HFF-Myc (cell line): ENCODE results near the gene SLC35E3.
"Not testable (repeated sequence)": the region's sequence is repeated elsewhere in the genome, so short reads cannot be mapped to it uniquely, and the experiment has no call there.

Experiments
- DNase-seq: peaks from one replicate; pipeline ENCODE4 v3.0.0-alpha.2; 2011; ENCODE audit warnings: low read depth; ENCODE audit errors: extremely low read depth
- H3K4me3 ChIP-seq: replicated peaks from 2 replicates; pipeline ENCODE4 v1.5.1; 2011; ENCODE audit warnings: low read depth, mild to moderate bottlenecking, control low read depth, low read length
- TF ChIP-seq, protein P1 (sequence below): IDR thresholded peaks from 2 replicates; pipeline ENCODE4 v1.5.1; 2012; ENCODE audit warnings: mild to moderate bottlenecking, low read depth, low read length, control low read depth; ENCODE audit errors: missing control alignments

Gene SLC35E3

GRCh38 chr12:68798882-68799234 is 52.9 kb downstream of the SLC35E3 start:
- DNase-seq, result no peak
- TF ChIP-seq, protein P1, sequence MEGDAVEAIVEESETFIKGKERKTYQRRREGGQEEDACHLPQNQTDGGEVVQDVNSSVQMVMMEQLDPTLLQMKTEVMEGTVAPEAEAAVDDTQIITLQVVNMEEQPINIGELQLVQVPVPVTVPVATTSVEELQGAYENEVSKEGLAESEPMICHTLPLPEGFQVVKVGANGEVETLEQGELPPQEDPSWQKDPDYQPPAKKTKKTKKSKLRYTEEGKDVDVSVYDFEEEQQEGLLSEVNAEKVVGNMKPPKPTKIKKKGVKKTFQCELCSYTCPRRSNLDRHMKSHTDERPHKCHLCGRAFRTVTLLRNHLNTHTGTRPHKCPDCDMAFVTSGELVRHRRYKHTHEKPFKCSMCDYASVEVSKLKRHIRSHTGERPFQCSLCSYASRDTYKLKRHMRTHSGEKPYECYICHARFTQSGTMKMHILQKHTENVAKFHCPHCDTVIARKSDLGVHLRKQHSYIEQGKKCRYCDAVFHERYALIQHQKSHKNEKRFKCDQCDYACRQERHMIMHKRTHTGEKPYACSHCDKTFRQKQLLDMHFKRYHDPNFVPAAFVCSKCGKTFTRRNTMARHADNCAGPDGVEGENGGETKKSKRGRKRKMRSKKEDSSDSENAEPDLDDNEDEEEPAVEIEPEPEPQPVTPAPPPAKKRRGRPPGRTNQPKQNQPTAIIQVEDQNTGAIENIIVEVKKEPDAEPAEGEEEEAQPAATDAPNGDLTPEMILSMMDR, result no peak
- H3K4me3 ChIP-seq, result no peak overlapping the region

DNA sequence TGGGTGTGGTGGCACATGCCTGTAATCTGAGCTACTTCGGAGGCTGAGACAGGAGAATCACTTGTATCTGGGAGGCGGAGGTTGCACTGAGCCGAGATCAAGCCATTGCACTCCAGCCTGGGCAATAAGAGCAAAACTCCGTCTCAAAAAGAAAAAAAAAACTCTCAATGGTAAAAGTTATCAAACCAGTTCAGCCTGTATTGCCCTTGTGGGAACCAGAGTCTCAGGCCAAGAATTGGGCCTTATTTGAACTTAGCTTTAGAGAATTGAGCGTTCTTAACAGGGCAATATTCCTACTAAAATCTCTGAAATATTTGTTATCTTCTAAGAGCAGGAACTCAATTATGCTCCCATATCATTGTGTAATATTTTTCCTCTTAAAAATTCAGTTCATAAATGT is 54.3 kb downstream of the SLC35E3 start:
- DNase-seq, result no peak
- no peak overlapping the region for H3K4me3 ChIP-seq
- TF ChIP-seq, protein P1, result no peak

GRCh38 chr12:68801124-68801523 is 55.1 kb downstream of the SLC35E3 start:
- not testable (repeated sequence) for H3K4me3 ChIP-seq, DNase-seq

DNA sequence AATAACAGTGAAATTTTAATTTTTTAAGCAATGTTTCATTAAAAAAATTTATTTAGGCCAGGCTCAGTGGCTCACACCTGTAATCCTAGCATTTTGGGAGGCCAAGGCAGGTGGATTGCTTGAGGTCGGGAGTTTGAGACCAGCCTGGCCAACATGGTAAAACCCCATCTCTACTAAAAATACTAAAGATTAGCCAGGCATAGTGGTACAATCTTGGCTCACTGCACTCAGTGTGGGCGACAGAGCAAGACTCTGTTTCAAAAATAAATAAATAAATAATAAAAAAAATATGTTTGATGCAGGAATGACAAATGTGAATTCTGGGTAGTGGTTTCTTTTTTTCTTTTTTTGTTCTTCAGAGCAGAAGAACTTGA is 56.4 kb downstream of the SLC35E3 start:
- not testable (repeated sequence) for H3K4me3 ChIP-seq

DNA sequence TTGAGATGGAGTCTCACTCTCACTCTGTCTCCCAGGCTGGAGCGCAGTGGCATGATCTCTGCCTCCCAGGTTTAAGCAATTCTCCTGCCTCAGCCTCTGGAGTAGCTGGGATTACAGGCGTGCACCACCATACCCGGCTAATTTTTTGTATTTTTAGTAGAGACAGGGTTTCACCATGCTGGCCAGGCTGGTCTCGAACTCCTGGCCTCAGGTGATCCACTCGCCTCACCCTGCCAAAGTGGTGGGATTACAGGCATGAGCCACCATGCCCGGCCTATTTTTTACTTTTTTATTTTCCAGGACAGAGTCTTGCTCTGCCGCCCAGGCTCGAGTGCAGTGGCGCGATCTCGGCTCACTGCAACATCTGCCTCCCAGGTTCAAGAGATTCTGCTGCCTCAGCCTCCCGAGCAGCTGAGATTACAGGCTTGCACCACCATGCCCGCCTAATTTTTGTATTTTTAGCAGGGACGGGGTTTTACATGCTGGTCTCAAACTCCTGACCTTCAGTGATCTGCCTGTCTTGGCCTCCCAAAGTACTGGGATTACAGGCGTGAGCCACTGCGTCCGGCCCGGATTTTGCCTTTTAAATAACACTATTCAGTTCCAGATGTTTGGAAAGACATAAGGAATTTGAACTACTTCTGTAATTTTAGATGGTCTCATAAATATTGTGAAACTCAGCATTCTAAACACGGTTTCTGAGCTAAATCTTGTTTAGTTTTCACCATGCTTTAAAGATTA is 57.1 kb downstream of the SLC35E3 start:
- not testable (repeated sequence) for H3K4me3 ChIP-seq

More for the DNA sequence above, 56.4 kb downstream of the SLC35E3 start:
- not testable (repeated sequence) for DNase-seq

DNA sequence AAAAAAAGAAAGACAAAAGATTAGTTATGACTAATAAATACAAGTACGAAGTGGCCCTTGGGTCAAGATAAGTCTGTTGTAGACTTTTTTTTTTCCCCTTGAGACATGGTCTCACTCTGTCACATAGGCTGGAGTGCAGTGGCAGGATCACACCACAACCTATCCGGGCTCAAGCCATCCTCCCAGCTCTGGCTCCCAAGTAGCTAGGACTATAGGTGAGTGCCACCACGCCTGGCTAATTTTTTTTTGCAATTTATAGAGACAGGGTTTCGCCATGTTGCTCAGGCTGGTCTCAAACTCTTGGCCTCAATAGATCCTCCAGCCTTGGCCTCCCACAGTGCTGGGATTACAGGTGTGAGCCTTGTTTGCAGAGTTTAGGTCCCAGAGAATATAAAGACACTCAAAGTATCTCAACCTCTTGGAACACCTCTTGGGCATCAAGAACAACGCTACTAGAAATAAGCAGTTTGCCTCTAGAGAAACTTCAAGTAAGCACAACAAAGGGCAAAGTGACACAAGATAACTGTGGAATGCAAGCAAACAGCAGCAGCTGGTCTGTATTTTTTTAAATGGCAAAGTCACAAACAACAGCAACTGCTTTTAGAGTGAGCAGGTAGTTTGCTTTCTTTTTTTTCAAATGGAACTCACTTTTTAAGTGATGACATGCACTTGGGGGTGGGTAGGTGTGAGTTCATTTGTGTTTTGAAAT is 58.1 kb downstream of the SLC35E3 start:
- no peak for DNase-seq
- TF ChIP-seq, protein P1, result no peak
- H3K4me3 ChIP-seq, result no peak overlapping the region

More for the DNA sequence above, 57.1 kb downstream of the SLC35E3 start:
- DNase-seq, result not testable (repeated sequence)

- H3K4me3 ChIP-seq, result no peak overlapping the region
- DNase-seq, result no peak
- TF ChIP-seq, protein P1, result no peak
Measured at GRCh38 chr12:68804657-68805591, 58.9 kb downstream of the SLC35E3 start.

GRCh38 chr12:68805592-68806120 is 59.7 kb downstream of the SLC35E3 start:
- no peak for DNase-seq
- TF ChIP-seq, protein P1, result no peak
- no peak overlapping the region for H3K4me3 ChIP-seq
